ENCODE results near the gene MOV10L1.
A peak's percentile ranks its signal among the peaks of the same experiment; 100 is the strongest.
"Not testable (repeated sequence)": the region's sequence is repeated elsewhere in the genome, so short reads cannot be mapped to it uniquely, and the experiment has no call there.

MOV10L1 gene

GRCh38 chr22:50137277-50137676, 47.5 kb downstream of the MOV10L1 start:
- DNase-seq (ENCODE audit: low read depth in 2 of 2): not testable (repeated sequence)

GRCh38 chr22:50138041-50138440, 48.2 kb downstream of the MOV10L1 start:
- no peak for DNase-seq (ENCODE audit: low read depth in 2 of 2)

GRCh38 chr22:50138988-50139387, 49.2 kb downstream of the MOV10L1 start:
- no peak for DNase-seq (ENCODE audit: low read depth in 2 of 2)

GRCh38 chr22:50139843-50140415, 50.1 kb downstream of the MOV10L1 start:
- DNase-seq (ENCODE audit: low read depth in 2 of 2): no peak

- no peak for DNase-seq (ENCODE audit: low read depth in 2 of 2)
Measured at GRCh38 chr22:50140615-50141014, 50.8 kb downstream of the MOV10L1 start.

- no peak for DNase-seq (ENCODE audit: low read depth in 2 of 2)
Measured at GRCh38 chr22:50141462-50141861, 51.7 kb downstream of the MOV10L1 start.

GRCh38 chr22:50141891-50142363, 52.1 kb downstream of the MOV10L1 start:
- DNase-seq (ENCODE audit: low read depth in 2 of 2): no peak

GRCh38 chr22:50143096-50143495, 53.3 kb downstream of the MOV10L1 start:
- no peak for DNase-seq (ENCODE audit: low read depth in 2 of 2)

GRCh38 chr22:50144005-50144614, 54.3 kb downstream of the MOV10L1 start:
- no peak for DNase-seq (ENCODE audit: low read depth in 2 of 2)

- DNase-seq (ENCODE audit: low read depth in 2 of 2): no peak
Measured at GRCh38 chr22:50145721-50146438, 56.1 kb downstream of the MOV10L1 start.

- DNase-seq (ENCODE audit: low read depth in 2 of 2): no peak
Measured at GRCh38 chr22:50146439-50147238, 56.8 kb downstream of the MOV10L1 start.

- not testable (repeated sequence) for DNase-seq (ENCODE audit: low read depth in 2 of 2)
Measured at GRCh38 chr22:50147258-50148165, 57.7 kb downstream of the MOV10L1 start.

GRCh38 chr22:50148166-50148500, 58.3 kb downstream of the MOV10L1 start:
- no peak for DNase-seq (ENCODE audit: low read depth in 2 of 2)

- DNase-seq (ENCODE audit: low read depth in 2 of 2): peak; percentile 64 to 72
Measured at GRCh38 chr22:50148991-50149721, 59.4 kb downstream of the MOV10L1 start.

- no peak for DNase-seq (ENCODE audit: low read depth in 2 of 2)
Measured at GRCh38 chr22:50150161-50151129, 60.6 kb downstream of the MOV10L1 start.

- no peak for DNase-seq (ENCODE audit: low read depth in 2 of 2)
Measured at GRCh38 chr22:50151571-50152537, 62.0 kb downstream of the MOV10L1 start.

GRCh38 chr22:50153056-50153755, 63.4 kb downstream of the MOV10L1 start:
- no peak for DNase-seq (ENCODE audit: low read depth in 2 of 2)

GRCh38 chr22:50153756-50154140, 63.9 kb downstream of the MOV10L1 start:
- no peak for DNase-seq (ENCODE audit: low read depth in 2 of 2)

All from stimulated activated CD4-positive, alpha-beta T cell treated with anti-CD3 and anti-CD28 coated beads, Interleukin-1b, Interleukin-23, amount 100 ng/mL, for 4 hours (primary cell).